T-helper 1 cell treated with Interleukin-12 subunit alpha and Interleukin-12 subunit beta and Interleukin-4 antibody, amounts not matched to agents 30 ng/mL and 1 ng/mL, for 36 hours (primary cell): ENCODE results near the gene FGFBP3. TPM values are rescaled to one million over a fixed set of nuclear protein-coding genes. Genes with fewer than 3 reads are reported as not detected.

ENCODE experiments used
- intact Hi-C: fragments of 100-400 bp; cut with micrococcal nuclease; formaldehyde crosslinking; loops from one replicate; pipeline ENCODE4 v1.15.1; 2024
- total RNA-seq: library from RNA; stranded (reverse); gene quantifications from 2 replicates; pipeline ENCODE4 v1.2.3, GENCODE V29; 2022

FGFBP3 gene
- 1.3 and 1.7 TPM in 2 replicates for total RNA-seq

- intact Hi-C loops, result loop anchor here (1.0 to 10.0 kb wide), 5 partner anchors 8 to 1037 kb away; partner anchors contain the start of genes HECTD2 and RPP30
Measured at GRCh38 chr10:91909117-91909677, at the start of gene FGFBP3. TSS of gene FGFBP3 (minus strand) at chr10:91909486. CDS start at chr10:91908969, 517 bp downstream.

GRCh38 chr10:91957091-91957490, 47.8 kb upstream of the FGFBP3 start:
- intact Hi-C loops, result no loop called here

GRCh38 chr10:91955114-91955513, 45.8 kb upstream of the FGFBP3 start:
- intact Hi-C loops, result no loop called here

- intact Hi-C loops, result no loop called here
Measured at GRCh38 chr10:91953600-91954160, 44.4 kb upstream of the FGFBP3 start.

- intact Hi-C loops, result loop anchor here (1.0 to 2.0 kb wide), 2 partner anchors 22 to 36 kb away; partner anchors contain the start of genes BTAF1 and FGFBP3
Measured at GRCh38 chr10:91944880-91945630, 35.8 kb upstream of the FGFBP3 start.

GRCh38 chr10:91941426-91941825, 32.1 kb upstream of the FGFBP3 start:
- intact Hi-C loops, result no loop called here

GRCh38 chr10:91939653-91940052, 30.4 kb upstream of the FGFBP3 start:
- intact Hi-C loops, result no loop called here

GRCh38 chr10:91935886-91936285, 26.6 kb upstream of the FGFBP3 start:
- intact Hi-C loops, result no loop called here

- intact Hi-C loops, result no loop called here
Measured at GRCh38 chr10:91932737-91933136, 23.5 kb upstream of the FGFBP3 start.

- intact Hi-C loops, result no loop called here
Measured at GRCh38 chr10:91931526-91932190, 22.4 kb upstream of the FGFBP3 start.

GRCh38 chr10:91930939-91931338, 21.7 kb upstream of the FGFBP3 start:
- intact Hi-C loops, result no loop called here

- intact Hi-C loops, result loop anchor here (10.0 kb wide), 1 partner anchor 290 kb away; no protein-coding TSS in a partner anchor
Measured at GRCh38 chr10:91925022-91925320, 15.7 kb upstream of the FGFBP3 start.

GRCh38 chr10:91924212-91925021, 15.1 kb upstream of the FGFBP3 start:
- intact Hi-C loops, result loop anchor here (5.0 to 10.0 kb wide), 7 partner anchors 290 to 1968 kb away; partner anchors contain the start of genes EXOC6, FRA10AC1, IDE and RPP30

GRCh38 chr10:91923371-91924211, 14.3 kb upstream of the FGFBP3 start, which contains the start of gene BTAF1:
TSS of gene BTAF1 (plus strand) at chr10:91923770. CDS start at chr10:91924077, 307 bp downstream.
- intact Hi-C loops, result loop anchor here (1.0 to 10.0 kb wide), 13 partner anchors 15 to 1969 kb away; partner anchors contain the start of genes CPEB3, EXOC6, FRA10AC1 and HECTD2

- intact Hi-C loops, result loop anchor here (5.0 to 10.0 kb wide), 8 partner anchors 295 to 1973 kb away; partner anchors contain the start of genes EXOC6, FRA10AC1, IDE and RPP30
Measured at GRCh38 chr10:91919651-91920050, 10.4 kb upstream of the FGFBP3 start.

- intact Hi-C loops, result loop anchor here (2.0 to 10.0 kb wide), 2 partner anchors 426 to 1588 kb away; no protein-coding TSS in a partner anchor
Measured at GRCh38 chr10:91910467-91910866, 1.2 kb upstream of the FGFBP3 start.

GRCh38 chr10:91908337-91909116, 759 bp downstream of the FGFBP3 start:
- intact Hi-C loops, result loop anchor here (1.0 to 10.0 kb wide), 10 partner anchors 7 to 1036 kb away; partner anchors contain the start of genes BTAF1, HECTD2, PCGF5 and RPP30

GRCh38 chr10:91907914-91908336, 1.4 kb downstream of the FGFBP3 start:
- intact Hi-C loops, result loop anchor here (1.0 to 10.0 kb wide), 9 partner anchors 15 to 1036 kb away; partner anchors contain the start of genes BTAF1, HECTD2, PCGF5 and RPP30
